GM18499 (cell line): Measurements from ENCODE around the gene ZNF695.
"Not testable (repeated sequence)": the region's sequence is repeated elsewhere in the genome, so short reads cannot be mapped to it uniquely, and the experiment has no call there.

Experiments
- ATAC-seq: cut with Tn5 transposase; IDR thresholded peaks from one replicate; pipeline ENCODE4 v1.9.1; 2021; ENCODE audit warnings: moderate number of reproducible peaks; ENCODE audit not compliant: insufficient read depth, unreplicated experiment

Gene ZNF695

DNA sequence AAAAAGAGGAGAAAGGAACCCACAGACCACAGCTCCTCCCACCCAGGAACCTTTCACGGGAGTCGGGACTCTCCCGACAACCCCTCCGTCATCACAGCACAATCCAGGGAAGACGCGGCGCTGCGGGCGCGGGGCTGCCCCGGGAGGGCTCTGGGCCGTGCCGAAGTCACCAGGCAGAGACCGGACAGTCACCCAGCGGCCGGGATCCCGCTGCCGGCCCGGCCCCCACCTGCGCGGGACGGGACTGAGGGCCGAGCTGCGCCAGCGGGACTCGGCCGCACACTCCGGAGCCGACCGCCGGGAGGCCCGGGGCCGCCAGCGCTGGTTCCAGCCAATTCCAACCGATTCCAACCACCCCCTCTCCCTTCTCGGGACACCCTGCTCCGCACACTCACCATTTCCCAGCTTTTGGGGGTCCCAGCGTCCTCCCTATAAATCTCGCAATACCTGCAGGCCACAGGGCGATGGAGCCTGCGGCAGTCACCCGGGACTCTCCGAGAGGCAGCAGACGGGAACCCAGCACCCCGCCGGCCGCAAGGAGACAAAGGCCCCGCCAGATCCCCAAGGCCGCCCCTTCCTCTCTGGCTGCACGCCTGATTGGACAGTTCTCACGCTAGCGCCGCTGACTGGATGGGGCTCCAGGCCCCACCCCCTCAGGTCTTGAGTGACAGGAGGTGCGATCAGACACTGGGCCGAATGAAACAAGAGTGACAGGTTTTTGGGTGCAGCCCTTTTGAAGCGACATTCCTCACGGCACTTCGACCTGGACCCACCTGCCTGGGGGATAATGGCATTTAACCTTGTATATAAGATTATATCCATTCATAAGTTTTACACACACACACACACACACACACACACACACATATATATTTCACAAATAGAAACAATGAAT, at the start of gene ZNF695:
TSS of gene ZNF695 (minus strand) at position 547 of the 895 bp plus-strand sequence. CDS start at position 398, 149 bp downstream.
- ATAC-seq, result peak; percentile 93

DNA sequence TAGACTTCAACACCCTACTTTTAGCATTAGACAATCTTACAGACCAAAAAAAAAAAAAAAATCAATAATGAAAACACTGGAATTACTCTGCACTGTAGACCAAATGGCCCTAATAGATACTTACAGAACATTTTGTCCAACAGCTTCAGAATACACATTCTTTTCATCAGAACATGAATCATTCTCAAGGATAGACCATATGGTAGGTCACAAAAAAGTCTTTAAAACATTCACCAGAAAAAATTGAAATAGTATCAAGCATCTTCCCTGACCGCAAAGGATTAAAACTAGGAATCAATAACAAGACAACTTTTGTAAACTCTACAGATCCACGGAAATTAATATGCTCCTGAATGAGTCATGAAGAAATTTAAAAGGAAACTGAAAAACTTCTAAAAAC, 48.2 kb upstream of the ZNF695 start:
- ATAC-seq, result no peak

DNA sequence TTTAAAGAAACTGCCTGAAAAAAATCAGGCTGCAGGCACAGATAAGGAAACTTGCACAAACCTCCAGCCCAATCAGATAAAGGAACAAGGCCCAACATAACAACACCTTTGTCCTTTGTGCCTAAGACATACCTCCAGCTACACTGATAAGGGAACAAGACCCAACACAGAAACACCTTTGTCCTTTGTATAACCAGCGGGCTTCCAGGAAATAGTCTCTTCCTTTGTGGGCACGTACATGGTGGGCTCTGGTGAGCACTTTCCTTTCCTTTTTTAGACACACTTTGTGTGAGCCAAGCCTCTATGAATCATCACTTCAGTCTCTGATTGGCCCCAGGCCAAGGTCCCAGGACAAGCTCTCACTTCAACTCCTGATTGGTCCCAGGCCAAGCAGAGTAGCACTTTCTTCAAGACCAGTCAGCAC, 47.1 kb upstream of the ZNF695 start:
- no peak for ATAC-seq

DNA sequence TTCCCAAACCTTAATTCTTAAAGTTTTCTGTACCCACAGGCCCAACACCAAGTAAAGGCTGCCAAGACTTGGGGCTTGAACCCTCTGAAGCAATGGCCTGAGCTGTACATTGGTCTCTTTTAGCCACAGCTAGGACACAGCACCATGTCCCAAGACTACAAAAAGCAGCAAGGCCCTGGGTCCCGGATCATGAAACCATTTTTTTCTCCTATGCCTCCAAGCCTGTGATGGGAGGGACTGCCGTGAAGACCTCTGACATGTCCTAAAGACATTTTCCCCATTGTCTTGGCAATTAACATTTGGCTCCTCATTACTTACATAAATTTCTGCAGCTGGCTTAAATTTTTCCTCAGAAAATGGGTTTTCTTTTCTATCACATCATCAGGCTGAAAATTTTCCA, 39.8 kb upstream of the ZNF695 start:
- ATAC-seq, result no peak

DNA sequence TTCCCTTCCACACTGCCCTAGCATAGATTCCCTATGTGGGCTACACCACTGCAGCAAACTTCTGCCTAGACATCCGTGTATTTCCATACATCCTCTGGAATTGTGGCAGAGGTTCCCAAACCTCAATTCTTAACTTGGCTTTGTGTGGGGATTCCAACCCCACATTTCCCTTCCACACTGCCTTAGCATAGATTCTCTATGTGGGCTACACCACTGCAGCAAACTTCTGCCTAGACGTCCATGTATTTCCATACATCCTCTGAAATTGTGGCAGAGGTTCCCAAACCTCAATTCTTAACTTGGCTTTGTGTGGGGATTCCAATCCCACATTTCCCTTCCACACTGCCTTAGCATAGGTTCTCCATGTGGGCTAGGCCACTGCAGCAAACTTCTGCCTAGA, 39.4 kb upstream of the ZNF695 start:
- no peak for ATAC-seq

DNA sequence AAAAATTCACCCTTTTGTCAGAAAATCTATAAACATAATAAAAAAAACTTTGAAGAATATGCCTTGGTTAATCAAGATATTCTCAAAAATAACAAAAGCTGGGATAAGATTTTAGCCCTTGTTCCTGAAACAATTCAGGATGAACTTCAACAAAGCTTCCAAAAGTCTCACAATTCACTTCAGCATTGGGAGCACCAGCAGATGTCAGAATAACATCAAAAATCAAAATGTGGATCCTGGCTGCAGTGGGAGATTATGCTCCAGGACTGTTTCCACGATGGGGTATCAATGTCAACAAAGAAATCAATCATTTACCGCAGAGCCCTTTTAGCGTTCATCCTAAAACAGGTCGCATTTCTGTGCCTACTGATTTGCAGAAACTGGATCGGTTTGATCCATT, 35.5 kb upstream of the ZNF695 start:
- no peak for ATAC-seq

DNA sequence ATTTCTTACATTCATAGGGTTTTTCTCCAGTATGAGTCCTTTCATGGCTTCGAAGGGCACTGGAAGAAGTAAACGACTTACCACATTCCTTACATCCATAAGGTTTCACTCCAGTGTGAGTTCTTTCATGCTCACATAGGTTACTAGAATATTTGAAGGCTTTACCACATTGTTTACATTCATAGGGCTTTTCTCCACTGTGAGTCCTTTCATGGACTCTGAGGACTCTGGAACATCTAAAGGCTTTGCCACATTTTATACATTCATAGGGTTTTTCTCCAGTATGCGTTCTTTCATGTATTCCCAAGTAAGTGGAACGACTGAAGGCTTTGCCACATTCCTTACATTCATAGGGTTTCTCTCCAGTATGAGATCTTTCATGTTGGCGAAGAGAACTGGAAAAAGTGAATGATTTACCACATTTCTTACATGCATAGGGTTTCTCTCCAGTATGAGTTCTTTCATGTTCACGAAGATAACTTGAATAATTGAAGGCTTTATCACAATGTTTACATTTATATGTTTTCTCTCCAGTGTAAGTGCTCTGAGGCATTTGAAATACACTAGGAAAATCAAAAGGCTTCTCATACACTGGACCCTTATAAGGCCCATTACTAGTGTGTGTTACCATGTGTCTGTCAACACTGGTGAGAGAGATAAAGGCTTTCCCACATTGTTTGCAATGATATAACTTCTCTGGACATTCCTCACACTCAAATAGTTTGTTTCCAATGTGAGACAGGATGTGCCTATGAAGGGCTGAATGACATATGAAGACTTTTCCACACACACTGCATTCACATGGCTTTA, 29.9 kb upstream of the ZNF695 start:
- ATAC-seq, result no peak

DNA sequence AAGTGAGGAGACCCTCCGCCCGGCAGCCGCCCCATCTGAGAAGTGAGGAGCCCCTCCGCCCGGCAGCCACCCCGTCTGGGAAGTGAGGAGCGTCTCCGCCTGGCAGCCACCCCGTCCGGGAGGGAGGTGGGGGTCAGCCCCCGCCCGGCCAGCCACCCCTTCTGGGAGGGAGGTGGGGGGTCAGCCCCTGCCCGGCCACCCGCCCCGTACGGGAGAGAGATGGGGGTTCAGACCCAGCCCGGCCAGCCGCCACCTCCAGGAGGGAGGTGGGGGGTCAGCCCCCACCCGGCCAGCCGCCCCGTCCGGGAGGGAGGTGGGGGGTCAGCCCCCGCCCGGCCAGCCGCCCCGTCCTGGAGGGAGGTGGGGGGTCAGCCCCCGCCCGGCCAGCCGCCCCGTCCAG, 24.4 kb upstream of the ZNF695 start:
- ATAC-seq, result not testable (repeated sequence)

DNA sequence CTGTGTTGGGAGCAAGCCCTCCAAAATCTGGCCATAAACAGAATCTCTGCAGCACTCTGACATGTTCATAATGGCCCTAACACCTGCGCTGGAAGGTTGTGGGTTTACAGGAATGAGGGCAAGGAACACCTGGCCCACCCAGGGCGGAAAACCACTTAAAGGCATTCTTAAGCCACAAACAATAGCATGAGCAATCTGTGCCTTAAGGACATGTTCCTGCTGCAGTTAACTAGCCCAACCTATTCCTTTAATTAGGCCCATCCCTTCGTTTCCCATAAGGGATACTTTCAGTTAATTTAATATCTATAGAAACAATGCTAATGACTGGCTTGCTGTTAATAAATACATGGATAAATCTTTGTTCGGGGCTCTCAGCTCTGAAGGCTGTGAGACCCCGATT, 16.8 kb upstream of the ZNF695 start:
- ATAC-seq, result not testable (repeated sequence)

DNA sequence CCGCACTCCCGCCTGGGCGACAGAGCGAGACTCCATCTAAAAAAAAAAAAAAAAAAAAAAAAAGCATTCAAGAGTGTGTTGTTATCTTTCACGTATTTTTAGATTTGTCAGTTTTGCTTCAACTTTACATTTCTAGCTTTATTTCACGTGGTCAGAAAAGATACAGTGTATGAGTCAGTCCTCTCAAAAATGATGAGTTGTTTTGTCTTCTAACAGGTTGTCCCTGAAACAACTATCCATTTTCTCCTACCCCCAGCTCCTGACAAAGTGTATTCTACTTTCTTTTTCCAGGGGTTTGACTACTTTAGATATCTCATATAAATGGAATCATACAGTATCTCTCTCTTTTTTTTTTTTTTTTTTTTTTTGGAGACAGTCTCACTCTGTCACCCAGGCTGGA, 5.5 kb upstream of the ZNF695 start:
- no peak for ATAC-seq

DNA sequence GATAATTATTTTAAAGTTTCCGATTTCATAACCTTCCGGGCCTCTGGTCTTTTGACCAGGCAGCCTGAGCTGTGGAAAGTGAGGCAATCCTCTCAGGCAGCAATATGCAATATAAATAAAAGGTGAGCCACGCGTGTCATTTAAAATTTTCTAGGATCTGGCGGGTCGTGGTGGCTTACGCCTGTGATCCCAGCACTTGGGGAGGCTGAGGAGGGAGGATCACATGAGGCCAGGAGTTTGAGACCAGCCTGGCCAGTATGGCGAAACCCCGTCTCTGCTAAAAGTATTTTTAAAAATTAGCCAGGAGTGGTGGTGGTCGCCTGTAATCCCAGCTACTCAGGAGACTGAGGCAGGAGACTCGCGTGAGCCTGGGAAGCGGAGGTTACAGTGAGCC, 546 bp upstream of the ZNF695 start:
- ATAC-seq, result no peak

DNA sequence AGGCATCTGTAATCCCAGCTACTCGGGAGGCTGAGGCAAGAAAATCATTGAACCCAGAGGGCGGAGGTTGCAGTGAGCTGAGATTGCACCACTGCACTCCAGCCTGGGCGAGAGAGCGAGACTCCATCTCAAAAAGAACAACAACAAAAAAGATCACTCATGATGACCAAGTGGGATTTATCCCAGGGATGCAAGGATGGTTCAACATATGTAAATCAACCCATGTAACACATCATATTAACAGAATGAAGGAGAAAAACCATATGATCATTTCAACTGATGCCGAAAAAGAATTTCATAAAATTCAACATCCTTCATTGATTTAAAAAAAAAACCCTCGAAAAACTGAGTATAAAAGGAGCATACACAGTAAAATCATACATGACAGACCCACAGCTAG, 3.8 kb downstream of the ZNF695 start:
- not testable (repeated sequence) for ATAC-seq

DNA sequence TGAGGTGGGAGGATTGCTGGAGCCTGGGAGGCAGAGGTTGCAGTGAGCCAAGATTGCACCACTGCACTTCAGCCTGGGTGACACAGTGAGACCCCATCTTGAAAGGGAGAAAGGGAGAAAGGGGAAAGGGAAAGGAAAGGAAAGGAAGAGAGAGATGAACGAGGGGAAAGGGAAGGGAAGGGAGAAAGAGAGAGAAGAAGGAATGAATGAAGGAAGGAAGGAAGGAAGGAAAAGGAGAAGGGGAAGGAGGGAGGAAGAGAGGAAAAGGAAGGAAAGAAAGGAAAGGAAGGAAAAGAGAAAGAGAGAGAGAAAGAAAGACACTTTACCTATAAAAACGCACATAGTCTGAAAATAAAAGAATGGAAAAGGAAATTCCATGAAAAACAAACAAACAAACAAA, 18.0 kb downstream of the ZNF695 start:
- no peak for ATAC-seq

DNA sequence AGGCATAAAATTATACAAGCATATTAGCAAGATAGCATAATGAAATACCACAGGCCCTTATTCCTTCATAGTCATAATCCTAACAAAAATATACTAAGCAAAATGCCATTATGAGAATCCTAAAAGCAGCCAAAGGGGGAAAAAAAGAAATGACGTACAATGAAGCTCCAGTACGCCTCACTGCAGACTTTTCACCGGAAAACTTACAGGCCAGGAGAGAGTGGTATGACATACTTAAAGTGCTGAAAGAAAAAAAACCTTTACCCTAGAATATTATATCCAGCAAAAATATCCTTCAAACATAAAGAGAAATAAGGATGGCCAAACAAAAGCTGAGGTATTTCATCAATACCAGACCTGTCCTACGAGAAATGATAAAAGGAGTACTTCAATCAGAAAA, 19.5 kb downstream of the ZNF695 start:
- no peak for ATAC-seq

DNA sequence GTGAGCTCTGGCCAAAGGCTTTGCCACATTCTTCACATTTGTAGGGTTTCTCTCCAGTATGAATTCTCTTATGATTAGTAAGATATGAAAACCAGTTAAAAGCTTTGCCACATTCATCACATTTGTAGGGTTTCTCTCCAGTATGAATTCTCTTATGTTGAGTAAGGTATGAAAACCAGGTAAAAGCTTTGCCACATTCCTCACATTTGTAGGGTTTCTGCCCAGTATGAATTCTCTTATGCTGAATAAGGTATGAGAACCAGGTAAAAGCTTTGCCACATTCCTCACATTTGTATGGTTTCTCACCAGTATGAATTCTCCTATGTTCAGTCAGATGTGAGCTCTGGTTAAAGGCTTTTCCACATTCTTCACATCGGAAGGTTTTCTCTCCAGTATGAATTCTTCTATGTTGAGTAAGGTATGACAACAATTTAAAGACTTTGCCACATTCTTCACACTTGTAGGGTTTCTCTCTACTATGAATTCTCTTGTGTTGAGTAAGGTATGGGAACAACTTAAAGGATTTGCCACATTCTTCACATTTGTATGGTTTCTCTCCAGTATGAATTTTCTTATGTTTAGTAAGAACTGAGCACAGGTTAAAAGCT, 20.7 kb downstream of the ZNF695 start:
- ATAC-seq, result no peak

DNA sequence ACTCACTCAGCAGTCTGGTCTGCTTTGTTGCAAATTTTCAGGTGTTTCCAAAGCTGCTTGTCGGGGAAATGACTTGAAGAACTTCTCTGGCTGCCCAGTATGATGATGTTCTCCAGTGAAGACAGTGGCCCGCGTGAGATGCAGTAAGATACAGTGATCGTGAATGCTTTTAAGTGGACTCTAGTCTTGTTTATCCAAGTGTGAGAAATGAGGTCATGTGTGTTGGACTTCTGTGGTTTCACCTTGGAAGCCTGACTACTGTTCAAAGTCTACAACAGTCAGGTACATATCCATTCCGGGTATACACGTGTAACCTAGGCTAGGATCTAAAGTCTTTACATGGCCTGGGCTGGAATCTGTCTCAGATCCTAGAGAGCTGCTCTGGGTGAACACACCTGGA, 29.1 kb downstream of the ZNF695 start:
- no peak for ATAC-seq

DNA sequence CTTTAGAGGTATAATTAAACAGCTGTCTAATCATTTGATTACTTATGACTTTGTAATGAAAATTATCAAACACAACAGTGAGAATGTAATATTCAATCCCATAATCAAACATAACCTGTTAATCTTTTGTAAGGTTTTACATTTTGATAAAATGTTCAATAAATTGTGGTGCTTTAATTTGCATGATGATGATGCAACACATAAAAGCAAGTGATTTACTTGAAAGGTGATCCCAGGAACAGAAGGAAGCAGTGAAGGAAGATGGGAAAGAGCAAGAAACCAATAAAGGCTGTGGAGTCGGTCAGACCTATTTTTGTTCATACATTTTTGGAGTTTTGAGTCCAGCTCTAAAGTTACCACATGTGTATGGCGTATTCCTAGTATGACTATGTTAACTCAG, 29.6 kb downstream of the ZNF695 start:
- ATAC-seq, result no peak

DNA sequence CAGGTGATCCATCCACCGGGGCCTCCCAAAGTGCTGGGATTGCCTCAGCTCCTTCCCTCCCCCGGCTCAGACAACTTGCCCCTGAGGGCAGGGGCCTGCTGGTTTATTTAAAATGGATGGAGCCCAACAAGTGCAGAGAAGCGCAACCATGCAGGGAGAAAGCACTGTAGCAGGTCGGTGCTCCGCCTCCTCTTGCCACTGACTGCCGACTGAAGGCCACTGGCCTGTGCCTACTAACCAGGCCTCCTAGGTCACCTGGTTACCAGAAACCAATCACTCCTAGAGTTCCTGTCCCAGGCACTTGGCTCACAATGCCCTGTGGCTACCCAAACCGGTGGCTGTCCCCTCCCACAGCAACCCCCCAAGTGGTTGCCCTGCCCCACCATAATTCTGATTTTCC, 35.9 kb downstream of the ZNF695 start:
- ATAC-seq, result no peak

DNA sequence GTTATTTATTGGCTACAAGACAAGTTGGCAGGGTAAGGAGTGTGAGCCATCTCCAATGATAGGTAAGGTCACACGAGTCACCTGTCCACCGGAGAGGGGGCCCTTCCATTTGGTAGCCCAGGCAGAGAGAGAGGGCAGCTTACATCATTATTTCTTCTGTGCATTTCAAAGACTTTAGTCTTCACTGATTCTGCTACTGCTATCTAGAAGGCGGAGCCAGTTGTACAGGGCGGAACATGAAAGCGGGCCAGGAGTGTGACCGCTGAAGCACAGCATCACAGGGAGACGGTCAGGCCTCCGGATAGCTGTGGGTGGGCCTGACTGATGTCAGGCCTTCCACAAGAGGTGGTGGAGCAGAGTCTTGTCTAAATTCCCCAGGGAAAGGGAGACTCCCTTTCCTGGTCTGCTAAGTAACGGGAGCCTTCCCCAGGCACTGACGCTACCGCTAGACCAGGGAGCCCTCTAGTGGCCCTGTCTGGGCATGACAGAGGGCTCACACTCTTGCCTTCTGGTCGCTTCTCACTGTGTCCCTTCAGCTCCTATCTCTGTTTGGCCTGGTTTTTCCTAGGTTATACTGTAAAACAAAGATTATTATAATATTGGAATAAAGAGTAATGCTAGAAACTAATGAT, 36.7 kb downstream of the ZNF695 start:
- ATAC-seq, result no peak

DNA sequence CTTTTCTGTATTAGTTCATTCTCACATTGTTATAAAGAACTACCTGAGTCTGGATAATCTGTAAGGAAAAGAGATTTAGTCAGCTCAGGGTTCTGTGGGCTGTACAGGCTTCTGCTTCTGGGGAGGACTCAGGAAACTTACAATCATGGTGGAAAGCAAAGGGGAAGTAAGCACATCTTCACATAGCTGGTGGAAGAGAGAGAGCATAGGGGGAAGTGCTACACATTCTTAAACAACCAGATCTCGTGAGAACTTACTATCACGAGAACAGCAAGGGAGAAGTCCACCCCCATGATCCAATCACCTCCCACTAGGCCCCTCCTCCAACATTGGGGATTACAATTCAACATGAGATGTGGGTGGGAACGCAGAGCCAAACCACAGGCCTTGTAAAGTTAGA, 38.2 kb downstream of the ZNF695 start:
- no peak for ATAC-seq

DNA sequence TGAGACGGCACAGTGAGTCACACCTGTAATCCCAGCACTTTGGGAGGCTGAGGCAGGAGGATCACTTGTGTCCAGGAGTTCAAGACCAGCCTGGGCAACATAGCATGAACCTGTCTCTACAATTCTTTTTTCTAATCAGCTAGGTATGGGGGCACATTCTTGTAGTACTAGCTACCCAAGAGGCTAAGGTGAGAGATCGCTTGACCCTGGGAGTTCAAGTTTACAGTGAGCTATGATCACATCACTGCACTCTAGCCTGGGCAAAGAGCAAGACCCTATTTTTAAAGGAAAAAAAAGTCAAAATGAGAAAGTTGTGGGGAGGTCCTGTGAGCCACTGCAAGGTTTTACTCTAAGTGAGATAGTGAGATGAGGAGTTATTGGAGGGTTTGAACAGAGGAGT, 41.4 kb downstream of the ZNF695 start:
- ATAC-seq, result no peak
